Uterus (tissue), 2 donors: Measurements from ENCODE around the gene SMAD9.

Experiments used
- POLR2A ChIP-seq, 2 donors: fragments of 450-650 bp; IDR thresholded peaks; one replicate each; pipeline ENCODE4 v1.6.1; 2016; ENCODE audit warnings: antibody characterized with exemption in 2 of 2, mild to moderate bottlenecking in 1 of 2, moderate library complexity in 1 of 2
- TF ChIP-seq, protein P1 (sequence below), 4 experiments: fragments of 200-600 bp in 2 of 4; fragments of 450-650 bp in 2 of 4; sonication (generic) in 2 of 4; IDR thresholded peaks; one replicate each; pipeline ENCODE4 v1.5.1; 2016 to 2019; ENCODE audit warnings: antibody characterized with exemption in 4 of 4, mild to moderate bottlenecking in 2 of 4, moderate library complexity in 1 of 4

DNA sequence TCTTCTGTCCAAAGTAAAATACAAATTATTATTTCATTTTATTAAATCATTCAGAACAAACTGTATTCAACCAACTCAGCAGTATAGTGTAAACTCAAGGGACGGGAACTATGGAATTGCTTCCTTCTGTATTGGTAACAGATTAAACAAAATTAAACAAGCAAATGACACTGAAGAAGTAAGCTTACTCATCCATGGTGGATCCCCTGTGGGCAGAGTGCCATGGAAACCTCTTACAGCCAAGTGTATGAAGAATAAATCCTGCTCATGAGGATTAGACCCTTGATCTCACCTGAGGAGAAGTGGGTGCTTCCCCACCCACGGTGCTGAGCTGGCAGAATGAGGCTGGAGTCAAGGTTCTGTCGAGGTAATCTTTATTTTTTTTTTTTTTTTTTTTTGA lies 119.0 kb downstream of the SMAD9 start:
- no peak for TF ChIP-seq POLR2A (IDR thresholded peaks at IDR 0.05)
- TF ChIP-seq, protein P1, sequence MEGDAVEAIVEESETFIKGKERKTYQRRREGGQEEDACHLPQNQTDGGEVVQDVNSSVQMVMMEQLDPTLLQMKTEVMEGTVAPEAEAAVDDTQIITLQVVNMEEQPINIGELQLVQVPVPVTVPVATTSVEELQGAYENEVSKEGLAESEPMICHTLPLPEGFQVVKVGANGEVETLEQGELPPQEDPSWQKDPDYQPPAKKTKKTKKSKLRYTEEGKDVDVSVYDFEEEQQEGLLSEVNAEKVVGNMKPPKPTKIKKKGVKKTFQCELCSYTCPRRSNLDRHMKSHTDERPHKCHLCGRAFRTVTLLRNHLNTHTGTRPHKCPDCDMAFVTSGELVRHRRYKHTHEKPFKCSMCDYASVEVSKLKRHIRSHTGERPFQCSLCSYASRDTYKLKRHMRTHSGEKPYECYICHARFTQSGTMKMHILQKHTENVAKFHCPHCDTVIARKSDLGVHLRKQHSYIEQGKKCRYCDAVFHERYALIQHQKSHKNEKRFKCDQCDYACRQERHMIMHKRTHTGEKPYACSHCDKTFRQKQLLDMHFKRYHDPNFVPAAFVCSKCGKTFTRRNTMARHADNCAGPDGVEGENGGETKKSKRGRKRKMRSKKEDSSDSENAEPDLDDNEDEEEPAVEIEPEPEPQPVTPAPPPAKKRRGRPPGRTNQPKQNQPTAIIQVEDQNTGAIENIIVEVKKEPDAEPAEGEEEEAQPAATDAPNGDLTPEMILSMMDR (IDR thresholded peaks at IDR 0.05): no peak
